GM23338 (cell line): ENCODE data around the gene CLDN10. TPM values are rescaled to one million over a fixed set of nuclear protein-coding genes. Genes with fewer than 3 reads are reported as not detected.
A peak's percentile ranks its signal among the peaks of the same experiment; 100 is the strongest.

Experiments
- ATAC-seq: fragments of 200-7000 bp; cut with Tn5 transposase; 3 replicates; pipeline ENCODE4 v1.9.1; 2020
- DNase-seq: peaks from one replicate; pipeline ENCODE4 v3.0.0-alpha.2; 2015; ENCODE audit warnings: low spot score
- H2AFZ ChIP-seq: fragments of 200-600 bp; sonication (generic); 2 replicates; pipeline ENCODE4 v1.8.0; 2016; ENCODE audit warnings: antibody characterized with exemption, mild to moderate bottlenecking, moderate library complexity
- H3F3A ChIP-seq: fragments of 200-600 bp; sonication (generic); replicated peaks from 2 replicates; pipeline ENCODE4 v1.8.0; 2017; ENCODE audit warnings: antibody characterized with exemption, mixed run types, low read depth
- H3K27ac ChIP-seq: fragments of 200-600 bp; sonication (generic); 2 replicates; pipeline ENCODE4 v1.6.1; 2016; ENCODE audit warnings: low read depth
- H3K27me3 ChIP-seq: fragments of 200-600 bp; sonication (generic); 2 replicates; pipeline ENCODE4 v1.8.0; 2016; ENCODE audit warnings: mild to moderate bottlenecking, mixed run types, moderate library complexity; ENCODE audit not compliant: insufficient read depth
- H3K36me3 ChIP-seq: fragments of 200-600 bp; sonication (generic); 2 replicates; pipeline ENCODE4 v1.8.0; 2016; ENCODE audit warnings: mild to moderate bottlenecking; ENCODE audit not compliant: insufficient read depth
- H3K4me1 ChIP-seq: fragments of 200-600 bp; sonication (generic); 2 replicates; pipeline ENCODE4 v1.8.0; 2016; ENCODE audit warnings: mild to moderate bottlenecking, moderate library complexity; ENCODE audit not compliant: insufficient read depth
- H3K4me2 ChIP-seq: fragments of 200-600 bp; sonication (generic); 2 replicates; pipeline ENCODE4 v1.7.1; 2017; ENCODE audit warnings: mixed run types
- H3K4me3 ChIP-seq: fragments of 200-600 bp; sonication (generic); 2 replicates; pipeline ENCODE4 v1.6.1; 2016; ENCODE audit warnings: mixed run types
- H3K79me2 ChIP-seq: fragments of 200-600 bp; sonication (generic); replicated peaks from 2 replicates; pipeline ENCODE4 v1.8.0; 2017; ENCODE audit warnings: mild to moderate bottlenecking; ENCODE audit not compliant: insufficient read depth
- H3K9me2 ChIP-seq: fragments of 200-600 bp; sonication (generic); 2 replicates; pipeline ENCODE4 v1.8.0; 2017; ENCODE audit not compliant: insufficient read depth
- H4K20me1 ChIP-seq: fragments of 200-600 bp; sonication (generic); replicated peaks from 2 replicates; pipeline ENCODE4 v1.8.0; 2017; ENCODE audit warnings: mild to moderate bottlenecking; ENCODE audit not compliant: insufficient read depth
- H3K27ac Mint-ChIP-seq: 2 replicates; pipeline ENCODE4 v1.8.0; 2020; ENCODE audit warnings: inconsistent platforms, mild to moderate bottlenecking, moderate library complexity, mixed read lengths
- H3K27me3 Mint-ChIP-seq: 3 replicates; pipeline ENCODE4 v1.8.0; 2022; ENCODE audit warnings: low read depth, mild to moderate bottlenecking, moderate library complexity, mixed read lengths, inconsistent platforms; ENCODE audit not compliant: insufficient read depth, poor library complexity
- H3K36me3 Mint-ChIP-seq: 3 replicates; pipeline ENCODE4 v1.8.0; 2021; ENCODE audit warnings: low read depth, mild to moderate bottlenecking, inconsistent platforms, moderate library complexity, mixed read lengths
- H3K4me1 Mint-ChIP-seq: 3 replicates; pipeline ENCODE4 v1.8.0; 2020; ENCODE audit warnings: mild to moderate bottlenecking, inconsistent platforms, mixed read lengths
- H3K4me3 Mint-ChIP-seq: 3 replicates; pipeline ENCODE4 v1.8.0; 2021; ENCODE audit warnings: moderate library complexity, mild to moderate bottlenecking, inconsistent platforms, mixed read lengths
- H3K9me3 Mint-ChIP-seq: 3 replicates; pipeline ENCODE4 v1.8.0; 2020; ENCODE audit warnings: moderate library complexity, mild to moderate bottlenecking, inconsistent platforms, mixed read lengths
- CREB1 ChIP-seq: fragments of 250-450 bp; sonication (Bioruptor Pico); IDR thresholded peaks from 2 replicates; pipeline ENCODE4 v1.5.0; 2020; ENCODE audit warnings: low read depth, mild to moderate bottlenecking, moderate library complexity
- polyA plus RNA-seq: library from polyadenylated mRNA; unstranded; fragments of >200 nt; fragmentation: Nextera tagmentation; extraction: Ambion mirVana; gene quantifications from 2 replicates; pipeline ENCODE4 v1.2.1, GENCODE V29; 2016
- total RNA-seq: library from RNA; depleted of rRNA; stranded (reverse); fragments of >200 nt; shearing (Covaris generic); gene quantifications from 2 replicates; pipeline ENCODE4 v1.2.3, GENCODE V29; 2014
- TF ChIP-seq, protein P1 (sequence below): IDR thresholded peaks from 2 replicates; pipeline ENCODE4 v1.6.1; 2016; ENCODE audit warnings: antibody characterized with exemption
- TF ChIP-seq, protein P2 (sequence below): fragments of 250-450 bp; sonication (Bioruptor Pico); IDR thresholded peaks from 2 replicates; pipeline ENCODE4 v1.5.0; 2020; ENCODE audit warnings: mild to moderate bottlenecking, moderate library complexity

The CLDN10 gene
- total and polyA plus RNA-seq, 2 experiments from 2014 or later, result 34.7 to 65.9 TPM

DNA sequence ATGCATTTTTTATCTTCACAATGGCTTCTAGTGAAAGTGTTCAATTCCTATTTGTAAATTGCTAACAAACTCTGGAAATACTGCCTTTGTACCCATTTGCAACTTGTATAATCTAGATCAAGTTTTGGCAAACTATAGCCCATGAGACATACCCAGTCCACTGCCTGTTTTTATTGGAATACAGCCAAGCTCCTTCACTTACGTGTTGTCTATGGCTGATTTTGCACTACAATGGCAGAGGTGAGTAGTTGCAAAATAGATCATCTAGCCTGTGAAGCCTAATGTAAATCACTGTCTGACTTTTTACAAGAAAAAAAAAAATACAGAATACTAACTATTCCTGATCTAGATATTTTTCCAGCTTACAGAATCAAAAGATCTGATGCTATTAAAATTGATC lies 54.8 kb downstream of the CLDN10 start:
- H4K20me1 ChIP-seq, result no peaks in the 10 kb centered on the region; the same call in 1 of the 2 replicates
- H3K4me3 ChIP-seq, result no peak overlapping the region
- no peak overlapping the region for H3K27ac ChIP-seq
- no peak overlapping the region for H3K4me3 Mint-ChIP-seq
- ATAC-seq (no peak), DNase-seq (no peak)
- no peaks in the 10 kb centered on the region for H3K79me2 ChIP-seq
- no peaks in the 10 kb centered on the region for H3K27me3 Mint-ChIP-seq
- no peak overlapping the region for H2AFZ ChIP-seq
- no peak overlapping the region for H3K4me2 ChIP-seq
- H3F3A ChIP-seq, result no peaks in the 10 kb centered on the region
- H3K36me3 ChIP-seq, result no peaks in the 10 kb centered on the region
- no peaks in the 10 kb centered on the region for H3K27me3 ChIP-seq
- H3K27ac Mint-ChIP-seq, result no peak overlapping the region
- TF ChIP-seq, protein P1, sequence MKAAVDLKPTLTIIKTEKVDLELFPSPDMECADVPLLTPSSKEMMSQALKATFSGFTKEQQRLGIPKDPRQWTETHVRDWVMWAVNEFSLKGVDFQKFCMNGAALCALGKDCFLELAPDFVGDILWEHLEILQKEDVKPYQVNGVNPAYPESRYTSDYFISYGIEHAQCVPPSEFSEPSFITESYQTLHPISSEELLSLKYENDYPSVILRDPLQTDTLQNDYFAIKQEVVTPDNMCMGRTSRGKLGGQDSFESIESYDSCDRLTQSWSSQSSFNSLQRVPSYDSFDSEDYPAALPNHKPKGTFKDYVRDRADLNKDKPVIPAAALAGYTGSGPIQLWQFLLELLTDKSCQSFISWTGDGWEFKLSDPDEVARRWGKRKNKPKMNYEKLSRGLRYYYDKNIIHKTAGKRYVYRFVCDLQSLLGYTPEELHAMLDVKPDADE, result no peak
- TF ChIP-seq CREB1 (CRISPR knock-in tag), result no peak
- TF ChIP-seq, protein P2, sequence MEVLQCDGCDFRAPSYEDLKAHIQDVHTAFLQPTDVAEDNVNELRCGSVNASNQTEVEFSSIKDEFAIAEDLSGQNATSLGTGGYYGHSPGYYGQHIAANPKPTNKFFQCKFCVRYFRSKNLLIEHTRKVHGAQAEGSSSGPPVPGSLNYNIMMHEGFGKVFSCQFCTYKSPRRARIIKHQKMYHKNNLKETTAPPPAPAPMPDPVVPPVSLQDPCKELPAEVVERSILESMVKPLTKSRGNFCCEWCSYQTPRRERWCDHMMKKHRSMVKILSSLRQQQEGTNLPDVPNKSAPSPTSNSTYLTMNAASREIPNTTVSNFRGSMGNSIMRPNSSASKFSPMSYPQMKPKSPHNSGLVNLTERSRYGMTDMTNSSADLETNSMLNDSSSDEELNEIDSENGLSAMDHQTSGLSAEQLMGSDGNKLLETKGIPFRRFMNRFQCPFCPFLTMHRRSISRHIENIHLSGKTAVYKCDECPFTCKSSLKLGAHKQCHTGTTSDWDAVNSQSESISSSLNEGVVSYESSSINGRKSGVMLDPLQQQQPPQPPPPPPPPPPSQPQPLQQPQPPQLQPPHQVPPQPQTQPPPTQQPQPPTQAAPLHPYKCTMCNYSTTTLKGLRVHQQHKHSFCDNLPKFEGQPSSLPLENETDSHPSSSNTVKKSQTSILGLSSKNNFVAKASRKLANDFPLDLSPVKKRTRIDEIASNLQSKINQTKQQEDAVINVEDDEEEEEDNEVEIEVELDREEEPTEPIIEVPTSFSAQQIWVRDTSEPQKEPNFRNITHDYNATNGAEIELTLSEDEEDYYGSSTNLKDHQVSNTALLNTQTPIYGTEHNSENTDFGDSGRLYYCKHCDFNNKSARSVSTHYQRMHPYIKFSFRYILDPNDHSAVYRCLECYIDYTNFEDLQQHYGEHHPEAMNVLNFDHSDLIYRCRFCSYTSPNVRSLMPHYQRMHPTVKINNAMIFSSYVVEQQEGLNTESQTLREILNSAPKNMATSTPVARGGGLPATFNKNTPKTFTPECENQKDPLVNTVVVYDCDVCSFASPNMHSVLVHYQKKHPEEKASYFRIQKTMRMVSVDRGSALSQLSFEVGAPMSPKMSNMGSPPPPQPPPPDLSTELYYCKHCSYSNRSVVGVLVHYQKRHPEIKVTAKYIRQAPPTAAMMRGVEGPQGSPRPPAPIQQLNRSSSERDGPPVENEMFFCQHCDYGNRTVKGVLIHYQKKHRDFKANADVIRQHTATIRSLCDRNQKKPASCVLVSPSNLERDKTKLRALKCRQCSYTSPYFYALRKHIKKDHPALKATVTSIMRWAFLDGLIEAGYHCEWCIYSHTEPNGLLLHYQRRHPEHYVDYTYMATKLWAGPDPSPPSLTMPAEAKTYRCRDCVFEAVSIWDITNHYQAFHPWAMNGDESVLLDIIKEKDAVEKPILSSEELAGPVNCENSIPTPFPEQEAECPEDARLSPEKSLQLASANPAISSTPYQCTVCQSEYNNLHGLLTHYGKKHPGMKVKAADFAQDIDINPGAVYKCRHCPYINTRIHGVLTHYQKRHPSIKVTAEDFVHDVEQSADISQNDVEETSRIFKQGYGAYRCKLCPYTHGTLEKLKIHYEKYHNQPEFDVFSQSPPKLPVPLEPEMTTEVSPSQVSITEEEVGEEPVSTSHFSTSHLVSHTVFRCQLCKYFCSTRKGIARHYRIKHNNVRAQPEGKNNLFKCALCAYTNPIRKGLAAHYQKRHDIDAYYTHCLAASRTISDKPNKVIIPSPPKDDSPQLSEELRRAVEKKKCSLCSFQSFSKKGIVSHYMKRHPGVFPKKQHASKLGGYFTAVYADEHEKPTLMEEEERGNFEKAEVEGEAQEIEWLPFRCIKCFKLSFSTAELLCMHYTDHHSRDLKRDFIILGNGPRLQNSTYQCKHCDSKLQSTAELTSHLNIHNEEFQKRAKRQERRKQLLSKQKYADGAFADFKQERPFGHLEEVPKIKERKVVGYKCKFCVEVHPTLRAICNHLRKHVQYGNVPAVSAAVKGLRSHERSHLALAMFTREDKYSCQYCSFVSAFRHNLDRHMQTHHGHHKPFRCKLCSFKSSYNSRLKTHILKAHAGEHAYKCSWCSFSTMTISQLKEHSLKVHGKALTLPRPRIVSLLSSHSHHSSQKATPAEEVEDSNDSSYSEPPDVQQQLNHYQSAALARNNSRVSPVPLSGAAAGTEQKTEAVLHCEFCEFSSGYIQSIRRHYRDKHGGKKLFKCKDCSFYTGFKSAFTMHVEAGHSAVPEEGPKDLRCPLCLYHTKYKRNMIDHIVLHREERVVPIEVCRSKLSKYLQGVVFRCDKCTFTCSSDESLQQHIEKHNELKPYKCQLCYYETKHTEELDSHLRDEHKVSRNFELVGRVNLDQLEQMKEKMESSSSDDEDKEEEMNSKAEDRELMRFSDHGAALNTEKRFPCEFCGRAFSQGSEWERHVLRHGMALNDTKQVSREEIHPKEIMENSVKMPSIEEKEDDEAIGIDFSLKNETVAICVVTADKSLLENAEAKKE (CRISPR knock-in tag), result no peak
- no peaks in the 10 kb centered on the region; the same call in 2 of the 3 replicates for H3K9me3 Mint-ChIP-seq
- peaks cover 18% of the 10 kb centered on the region for H3K36me3 Mint-ChIP-seq
- H3K9me2 ChIP-seq, result no peaks in the 10 kb centered on the region
- no peaks in the 10 kb centered on the region for H3K4me1 ChIP-seq
- no peaks in the 10 kb centered on the region for H3K4me1 Mint-ChIP-seq

DNA sequence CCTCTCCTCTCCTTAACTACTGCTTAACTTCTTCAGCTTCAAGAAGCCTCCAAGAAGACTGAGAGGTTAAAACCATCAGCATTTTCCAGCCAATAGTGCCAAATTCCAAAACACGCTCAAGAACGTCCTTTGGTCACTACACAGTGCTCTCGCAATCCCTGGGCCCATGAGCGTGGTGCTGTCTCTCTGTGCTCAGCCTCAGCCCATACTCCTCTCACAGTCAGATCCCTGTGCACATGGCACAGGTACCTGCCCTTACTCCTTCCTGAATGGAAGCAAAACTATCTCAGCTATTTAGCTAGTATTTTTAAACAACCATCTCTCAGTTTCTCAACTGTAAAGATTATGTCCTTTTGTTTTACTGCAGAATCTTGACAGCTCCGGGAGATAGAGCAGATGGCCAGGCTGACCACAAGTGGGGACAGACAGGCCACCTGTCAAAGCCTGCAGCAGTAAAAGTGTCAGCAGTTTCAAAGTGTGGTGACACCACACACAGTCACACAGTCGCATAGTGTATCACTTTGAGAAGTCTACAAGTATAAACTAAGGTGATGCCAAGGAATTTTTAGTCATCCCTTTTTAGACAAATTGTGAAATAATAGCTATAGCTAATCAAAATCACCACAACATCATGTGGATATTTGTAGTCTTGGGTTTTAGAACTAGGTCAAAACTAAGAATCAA lies 56.3 kb downstream of the CLDN10 start:
- Mint-ChIP-seq H3K4me1 (no peaks in the 10 kb centered on the region), H3K4me3 (no peak overlapping the region), H3K27me3 (no peaks in the 10 kb centered on the region), H3K36me3 (peaks cover 21% of the 10 kb centered on the region; the same call in 2 of the 3 replicates), H3K27ac (0 out of 2 replicates have a peak overlapping the region, but pooled peaks have one; percentile 15), H3K9me3 (no peaks in the 10 kb centered on the region)
- H3K27ac ChIP-seq, result no peak overlapping the region
- H3F3A ChIP-seq, result no peaks in the 10 kb centered on the region
- no peak overlapping the region for H2AFZ ChIP-seq
- no peaks in the 10 kb centered on the region for H3K36me3 ChIP-seq
- no peaks in the 10 kb centered on the region for H3K9me2 ChIP-seq
- ATAC-seq, result no peak
- no peaks in the 10 kb centered on the region for H3K27me3 ChIP-seq
- H4K20me1 ChIP-seq, result no peaks in the 10 kb centered on the region; the same call in 1 of the 2 replicates
- H3K4me1 ChIP-seq, result no peaks in the 10 kb centered on the region
- H3K4me2 ChIP-seq, result no peak overlapping the region
- no peak overlapping the region for H3K4me3 ChIP-seq
- no peaks in the 10 kb centered on the region for H3K79me2 ChIP-seq
- no peak for DNase-seq
- TF ChIP-seq, protein P2 (CRISPR knock-in tag), result no peak
